Colonic mucosa (tissue), 4 donors: Measurements from ENCODE around the gene GLB1L3. TPM values are rescaled to one million over a fixed set of nuclear protein-coding genes. Genes with fewer than 3 reads are reported as not detected.

Source experiments
- DNase-seq: peaks from one replicate; pipeline ENCODE4 v3.0.0-alpha.2; 2020
- H3K27ac ChIP-seq: fragments of 200-600 bp; one replicate; pipeline ENCODE4 v1.8.0; 2021
- H3K27me3 ChIP-seq: fragments of 200-600 bp; one replicate; pipeline ENCODE4 v1.8.0; 2021
- H3K36me3 ChIP-seq: fragments of 200-600 bp; one replicate; pipeline ENCODE4 v1.8.0; 2021
- H3K4me1 ChIP-seq: fragments of 200-600 bp; one replicate; pipeline ENCODE4 v1.8.0; 2021; ENCODE audit warnings: mild to moderate bottlenecking
- H3K4me3 ChIP-seq: fragments of 200-600 bp; one replicate; pipeline ENCODE4 v1.8.0; 2021
- H3K9ac ChIP-seq, 2 donors: one replicate each; pipeline ENCODE4 v1.7.0; 2013; ENCODE audit warnings: control low read depth in 2 of 2, low read depth in 2 of 2, low read length in 2 of 2
- H3K9me3 ChIP-seq: fragments of 200-600 bp; one replicate; pipeline ENCODE4 v1.8.0; 2021
- CTCF ChIP-seq: fragments of 200-600 bp; IDR thresholded peaks from one replicate; pipeline ENCODE4 v1.8.0; 2022; ENCODE audit warnings: antibody characterized with exemption, mild to moderate bottlenecking
- intact Hi-C: fragments of 100-400 bp; cut with DNase I; formaldehyde crosslinking; loops from one replicate; pipeline ENCODE4 v1.14.1; 2022
- total RNA-seq, 2 donors: library from RNA; stranded (reverse); fragmentation: NEBNext Ultra II Directional in 1 of 2; extraction: Animal tissue kit (Norgen Biotek cat#: 25700) in 1 of 2; gene quantifications; one replicate each; pipeline ENCODE4 v1.2.1, GENCODE V29; 2021
- donor health status: healthy.
- donor health status: DM: no; HTN: no; CAD: no.
- donor health status: DM: no; HTN: no; CAD: no.

The GLB1L3 gene
- total RNA-seq, 2 donors from 2014 or later, result 0.15 TPM; not detected in 1

GRCh38 chr11:134245434-134245833 is 30.7 kb upstream of the GLB1L3 start:
- Histone ChIP-seq H3K36me3 (peaks cover 5% of the 10 kb centered on the region), H3K9ac (no peak overlapping the region), H3K27me3 (no peaks in the 10 kb centered on the region), H3K9me3 (no peaks in the 10 kb centered on the region), H3K4me3 (no peak overlapping the region), H3K4me1 (no peaks in the 10 kb centered on the region), H3K27ac (no peak overlapping the region)
- no peak for TF ChIP-seq CTCF
- intact Hi-C loops, result no loop called here
- no peak for DNase-seq

- H3K9ac ChIP-seq, result no peak overlapping the region
- no peaks in the 10 kb centered on the region for H3K27me3 ChIP-seq
- intact Hi-C loops, result no loop called here
- no peaks in the 10 kb centered on the region for H3K9me3 ChIP-seq
- no peak overlapping the region for H3K27ac ChIP-seq
- no peaks in the 10 kb centered on the region for H3K4me1 ChIP-seq
- DNase-seq, result no peak
- H3K36me3 ChIP-seq, result peaks cover 5% of the 10 kb centered on the region
- no peak overlapping the region for H3K4me3 ChIP-seq
- no peak for TF ChIP-seq CTCF
Observed at GRCh38 chr11:134246100-134246499, 30.1 kb upstream of the GLB1L3 start.

DNA sequence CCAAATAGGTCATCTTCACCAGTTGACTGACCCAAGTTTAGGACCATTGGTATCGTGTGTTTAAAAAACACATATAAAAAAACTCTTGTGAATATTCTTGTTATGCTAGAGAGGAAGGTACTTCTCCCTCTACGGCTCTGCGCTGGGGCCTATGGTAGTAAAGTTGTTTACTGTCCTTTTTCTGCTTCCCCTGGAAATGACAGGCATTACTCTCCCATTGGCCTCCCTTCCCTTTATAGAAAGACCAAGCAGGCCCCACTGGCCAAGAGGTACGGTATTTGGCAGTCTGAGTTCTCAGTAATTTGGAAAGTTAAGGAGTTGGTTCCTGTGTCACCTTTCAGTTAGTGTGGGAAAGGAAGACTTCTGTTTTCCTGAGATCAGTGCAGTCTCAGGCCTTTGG is 29.5 kb upstream of the GLB1L3 start:
- H3K27me3 ChIP-seq, result no peaks in the 10 kb centered on the region
- peaks cover 5% of the 10 kb centered on the region for H3K36me3 ChIP-seq
- H3K4me3 ChIP-seq, result no peak overlapping the region
- no peaks in the 10 kb centered on the region for H3K9me3 ChIP-seq
- H3K4me1 ChIP-seq, result no peaks in the 10 kb centered on the region
- DNase-seq, result no peak
- TF ChIP-seq CTCF, result no peak
- intact Hi-C loops, result no loop called here
- H3K27ac ChIP-seq, result no peak overlapping the region
- H3K9ac ChIP-seq, result no peak overlapping the region

DNA sequence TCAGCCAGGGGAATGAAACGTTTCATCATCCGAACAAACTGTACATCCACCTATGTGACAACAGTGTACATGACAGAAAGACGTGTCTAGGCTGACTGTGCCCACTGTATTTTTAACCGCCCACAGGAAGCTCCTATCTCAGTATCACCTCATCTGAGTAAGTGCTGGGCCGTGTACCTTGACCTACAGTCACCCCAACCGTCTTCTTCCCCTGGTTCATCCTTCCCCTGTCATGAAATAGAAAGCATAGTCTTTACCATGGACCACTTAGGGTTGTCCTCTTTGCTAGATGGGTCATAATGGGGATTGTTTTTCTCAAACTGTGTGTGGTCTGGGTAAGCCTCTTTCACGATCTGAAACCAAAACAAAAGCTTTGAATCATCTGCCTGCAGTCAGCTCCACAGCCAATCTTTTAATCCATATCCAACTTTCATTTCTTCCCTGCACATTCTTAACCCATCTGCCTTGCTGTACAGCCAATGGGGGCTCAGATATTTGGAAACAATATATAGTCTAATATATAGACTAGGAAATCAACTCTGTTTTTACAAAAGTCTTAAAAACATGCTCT is 27.2 kb upstream of the GLB1L3 start:
- Histone ChIP-seq H3K9ac (no peak overlapping the region), H3K9me3 (no peaks in the 10 kb centered on the region), H3K4me1 (no peaks in the 10 kb centered on the region), H3K27ac (no peak overlapping the region), H3K27me3 (no peaks in the 10 kb centered on the region), H3K4me3 (no peak overlapping the region), H3K36me3 (peaks cover 5% of the 10 kb centered on the region)
- no peak for DNase-seq
- intact Hi-C loops, result no loop called here
- no peak for TF ChIP-seq CTCF

DNA sequence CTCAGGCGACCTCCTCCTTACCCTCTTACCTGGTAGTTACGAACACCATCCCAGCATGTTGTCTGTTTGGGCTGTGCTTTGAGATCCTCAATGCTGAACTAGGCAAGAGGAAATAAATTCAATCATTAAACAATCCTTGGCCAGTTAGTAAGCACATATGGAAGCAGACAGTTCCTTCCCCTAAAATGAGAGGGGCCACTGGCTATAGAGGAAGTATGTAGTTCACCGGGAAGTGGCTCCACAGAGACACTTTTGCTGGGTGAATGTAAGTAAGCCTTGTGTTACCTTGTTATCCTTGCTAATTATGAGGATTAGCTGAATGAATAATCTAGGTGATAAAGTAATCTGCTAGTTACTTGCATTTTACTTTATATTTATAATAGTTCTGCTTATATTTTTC is 25.9 kb upstream of the GLB1L3 start:
- intact Hi-C loops, result no loop called here
- Histone ChIP-seq H3K36me3 (peaks cover 5% of the 10 kb centered on the region), H3K9me3 (no peaks in the 10 kb centered on the region), H3K27ac (no peak overlapping the region), H3K4me3 (no peak overlapping the region), H3K27me3 (no peaks in the 10 kb centered on the region), H3K9ac (no peak overlapping the region), H3K4me1 (peaks cover 6% of the 10 kb centered on the region)
- no peak for TF ChIP-seq CTCF
- no peak for DNase-seq
